HepG2 (cell line): Measurements from ENCODE around the gene CA11. TPM values are rescaled to one million over a fixed set of nuclear protein-coding genes. Genes with fewer than 3 reads are reported as not detected.

Source experiments
- MED1 ChIP-seq: sonication (generic); formaldehyde crosslinking; IDR thresholded peaks from 2 replicates; pipeline ENCODE4 v1.4.0; 2020; ENCODE audit warnings: missing genetic modification reagents
- MED13 ChIP-seq: sonication (generic); formaldehyde crosslinking; IDR thresholded peaks from 2 replicates; pipeline ENCODE4 v1.5.0; 2020; ENCODE audit warnings: missing genetic modification reagents
- MXD4 ChIP-seq: IDR thresholded peaks from 2 replicates; pipeline ENCODE4 v1.6.1; 2016; ENCODE audit warnings: mild to moderate bottlenecking, missing biosample characterization, missing genetic modification reagents
- PCBP2 ChIP-seq: fragments of 200-400 bp; formaldehyde crosslinking; optimal IDR thresholded peaks from 2 replicates; pipeline ENCODE3; 2018; ENCODE audit warnings: low read length, low read depth; ENCODE audit not compliant: poor library complexity, severe bottlenecking
- POGZ ChIP-seq: sonication (generic); formaldehyde crosslinking; IDR thresholded peaks from 2 replicates; pipeline ENCODE4 v1.4.0; 2020; ENCODE audit warnings: mild to moderate bottlenecking, missing genetic modification reagents
- SIN3A ChIP-seq: IDR thresholded peaks from 2 replicates; pipeline ENCODE4 v1.6.1; 2011; ENCODE audit warnings: low read depth, mild to moderate bottlenecking, control low read depth, low read length, borderline replicate concordance
- SMAD1 ChIP-seq: sonication (generic); formaldehyde crosslinking; IDR thresholded peaks from 2 replicates; pipeline ENCODE4 v1.4.0; 2020; ENCODE audit warnings: missing genetic modification reagents, low read depth, mild to moderate bottlenecking, borderline replicate concordance
- TCF7L2 ChIP-seq: IDR thresholded peaks from 2 replicates; pipeline ENCODE4 v1.6.1; 2011; ENCODE audit warnings: mild to moderate bottlenecking, low read depth, low read length, moderate library complexity
- ZFP90 ChIP-seq: sonication (generic); formaldehyde crosslinking; IDR thresholded peaks from 2 replicates; pipeline ENCODE4 v1.8.0; 2022; ENCODE audit warnings: missing genetic modification reagents, mild to moderate bottlenecking, inconsistent platforms, borderline replicate concordance
- ZNF207 ChIP-seq: fragments of 450-650 bp; IDR thresholded peaks from 2 replicates; pipeline ENCODE4 v1.6.1; 2016; ENCODE audit warnings: antibody characterized with exemption, borderline replicate concordance
- ZNF335 ChIP-seq: sonication (generic); formaldehyde crosslinking; IDR thresholded peaks from 2 replicates; pipeline ENCODE4 v1.4.0; 2020; ENCODE audit warnings: missing genetic modification reagents
- ZNF496 ChIP-seq: sonication (generic); formaldehyde crosslinking; IDR thresholded peaks from 2 replicates; pipeline ENCODE4 v1.8.1; 2023; ENCODE audit warnings: mild to moderate bottlenecking, moderate library complexity, missing genetic modification reagents; ENCODE audit not compliant: insufficient replicate concordance
- ZNF530 ChIP-seq: sonication (generic); formaldehyde crosslinking; IDR thresholded peaks from 2 replicates; pipeline ENCODE4 v1.5.0; 2020; ENCODE audit warnings: low read depth, mild to moderate bottlenecking, missing genetic modification reagents
- polyA plus RNA-seq, 8 experiments: library from polyadenylated mRNA; depleted of rRNA in 3 of 8; stranded (reverse) in 7 of 8; unstranded in 1 of 8; fragments of >200 nt; fragmentation: Illumina TruSeq in 4 of 8; extraction: Trizol in 4 of 8; gene quantifications; 2 replicates each; pipeline versions ENCODE4 v1.2.1 to v1.2.3, GENCODE V29; 2011 to 2016; ENCODE audit warnings: low read depth in 4 of 8, missing spikeins in 1 of 8, mixed read lengths in 1 of 8; ENCODE audit not compliant: insufficient read depth in 1 of 8
- total RNA-seq, 5 experiments: library from RNA; depleted of rRNA; stranded (reverse); fragments of >200 nt; fragmentation: Illumina TruSeq; extraction: Trizol; gene quantifications; 2 replicates each; pipeline ENCODE4 v1.2.3, GENCODE V29; 2016; ENCODE audit warnings: low read depth in 1 of 5
- TF ChIP-seq, protein P1 (sequence below): IDR thresholded peaks from 2 replicates; pipeline ENCODE4 v1.4.0; 2020; ENCODE audit warnings: mild to moderate bottlenecking, missing genetic modification reagents
- TF ChIP-seq, protein P2 (sequence below): sonication (generic); formaldehyde crosslinking; IDR thresholded peaks from 2 replicates; pipeline ENCODE4 v1.5.1; 2020; ENCODE audit warnings: mild to moderate bottlenecking, missing genetic modification reagents
- TF ChIP-seq, protein P3 (sequence below): sonication (generic); formaldehyde crosslinking; IDR thresholded peaks from 2 replicates; pipeline ENCODE4 v1.4.0; 2020; ENCODE audit warnings: mild to moderate bottlenecking, missing genetic modification reagents
- TF ChIP-seq, protein P4 (sequence below): sonication (generic); formaldehyde crosslinking; IDR thresholded peaks from 2 replicates; pipeline ENCODE4 v1.5.1; 2020; ENCODE audit warnings: mild to moderate bottlenecking, moderate library complexity, missing genetic modification reagents

Gene CA11
- total and polyA plus RNA-seq, 2 of the 13 experiments (the other 11 are each of a cell fraction or from before 2014, with no cell fraction given), result 0.41 to 0.58 TPM

DNA sequence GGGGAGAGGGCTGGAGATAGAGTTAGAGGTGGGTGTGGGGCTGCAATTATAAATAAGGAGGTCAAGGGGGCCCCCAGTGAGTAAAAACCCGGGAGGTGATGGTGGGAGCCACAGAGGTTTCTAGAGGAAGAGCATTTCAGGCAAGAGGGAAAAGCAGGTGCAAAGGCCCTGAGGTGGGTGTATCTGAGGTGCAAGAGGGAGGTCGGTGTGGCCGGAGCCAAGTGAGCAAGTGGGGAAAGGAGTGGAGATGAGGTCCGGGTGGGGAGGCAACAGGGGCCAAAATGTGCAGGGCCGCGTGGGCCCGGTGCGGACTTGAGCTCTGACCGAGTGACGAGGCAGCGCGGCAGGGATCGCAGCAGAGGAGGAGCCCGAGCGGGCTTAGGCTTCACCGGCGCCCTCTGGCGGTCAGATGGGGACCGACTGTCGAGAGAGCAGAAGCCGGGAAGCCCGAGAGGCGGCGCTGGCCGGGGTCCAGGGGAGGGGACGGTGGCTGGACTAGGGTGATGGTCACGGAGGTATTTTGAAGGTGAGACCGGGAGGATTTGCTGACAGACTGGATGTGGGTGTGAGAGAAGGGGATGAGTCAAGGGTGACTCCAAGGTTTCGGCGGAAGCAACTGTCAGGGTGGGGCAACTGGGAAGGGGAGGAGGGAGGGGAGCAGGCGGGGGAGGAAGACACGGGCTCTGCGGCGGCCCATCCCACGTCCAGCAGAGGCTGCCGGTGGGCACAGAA is 57.2 kb downstream of the CA11 start (continued):
- TF ChIP-seq, protein P1, sequence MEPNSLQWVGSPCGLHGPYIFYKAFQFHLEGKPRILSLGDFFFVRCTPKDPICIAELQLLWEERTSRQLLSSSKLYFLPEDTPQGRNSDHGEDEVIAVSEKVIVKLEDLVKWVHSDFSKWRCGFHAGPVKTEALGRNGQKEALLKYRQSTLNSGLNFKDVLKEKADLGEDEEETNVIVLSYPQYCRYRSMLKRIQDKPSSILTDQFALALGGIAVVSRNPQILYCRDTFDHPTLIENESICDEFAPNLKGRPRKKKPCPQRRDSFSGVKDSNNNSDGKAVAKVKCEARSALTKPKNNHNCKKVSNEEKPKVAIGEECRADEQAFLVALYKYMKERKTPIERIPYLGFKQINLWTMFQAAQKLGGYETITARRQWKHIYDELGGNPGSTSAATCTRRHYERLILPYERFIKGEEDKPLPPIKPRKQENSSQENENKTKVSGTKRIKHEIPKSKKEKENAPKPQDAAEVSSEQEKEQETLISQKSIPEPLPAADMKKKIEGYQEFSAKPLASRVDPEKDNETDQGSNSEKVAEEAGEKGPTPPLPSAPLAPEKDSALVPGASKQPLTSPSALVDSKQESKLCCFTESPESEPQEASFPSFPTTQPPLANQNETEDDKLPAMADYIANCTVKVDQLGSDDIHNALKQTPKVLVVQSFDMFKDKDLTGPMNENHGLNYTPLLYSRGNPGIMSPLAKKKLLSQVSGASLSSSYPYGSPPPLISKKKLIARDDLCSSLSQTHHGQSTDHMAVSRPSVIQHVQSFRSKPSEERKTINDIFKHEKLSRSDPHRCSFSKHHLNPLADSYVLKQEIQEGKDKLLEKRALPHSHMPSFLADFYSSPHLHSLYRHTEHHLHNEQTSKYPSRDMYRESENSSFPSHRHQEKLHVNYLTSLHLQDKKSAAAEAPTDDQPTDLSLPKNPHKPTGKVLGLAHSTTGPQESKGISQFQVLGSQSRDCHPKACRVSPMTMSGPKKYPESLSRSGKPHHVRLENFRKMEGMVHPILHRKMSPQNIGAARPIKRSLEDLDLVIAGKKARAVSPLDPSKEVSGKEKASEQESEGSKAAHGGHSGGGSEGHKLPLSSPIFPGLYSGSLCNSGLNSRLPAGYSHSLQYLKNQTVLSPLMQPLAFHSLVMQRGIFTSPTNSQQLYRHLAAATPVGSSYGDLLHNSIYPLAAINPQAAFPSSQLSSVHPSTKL (CRISPR knock-in tag), result peak; percentile 53
- TF ChIP-seq PCBP2 (no peak), TCF7L2 (no peak), MED13 (CRISPR knock-in tag) (no peak), ZNF207 (no peak), POGZ (CRISPR knock-in tag) (0 out of 2 replicates have a peak, but pooled peaks have one; percentile 42), MED1 (CRISPR knock-in tag) (0 out of 2 replicates have a peak, but pooled peaks have one; percentile 24), MXD4 (CRISPR knock-in tag) (no peak), ZNF496 (CRISPR knock-in tag) (no peak), ZFP90 (0 out of 2 replicates have a peak, but pooled peaks have one; percentile 52), ZNF335 (CRISPR knock-in tag) (0 out of 2 replicates have a peak, but pooled peaks have one; percentile 15), SMAD1 (CRISPR knock-in tag) (no peak), ZNF530 (CRISPR knock-in tag) (no peak), SIN3A (no peak)
- TF ChIP-seq, protein P2, sequence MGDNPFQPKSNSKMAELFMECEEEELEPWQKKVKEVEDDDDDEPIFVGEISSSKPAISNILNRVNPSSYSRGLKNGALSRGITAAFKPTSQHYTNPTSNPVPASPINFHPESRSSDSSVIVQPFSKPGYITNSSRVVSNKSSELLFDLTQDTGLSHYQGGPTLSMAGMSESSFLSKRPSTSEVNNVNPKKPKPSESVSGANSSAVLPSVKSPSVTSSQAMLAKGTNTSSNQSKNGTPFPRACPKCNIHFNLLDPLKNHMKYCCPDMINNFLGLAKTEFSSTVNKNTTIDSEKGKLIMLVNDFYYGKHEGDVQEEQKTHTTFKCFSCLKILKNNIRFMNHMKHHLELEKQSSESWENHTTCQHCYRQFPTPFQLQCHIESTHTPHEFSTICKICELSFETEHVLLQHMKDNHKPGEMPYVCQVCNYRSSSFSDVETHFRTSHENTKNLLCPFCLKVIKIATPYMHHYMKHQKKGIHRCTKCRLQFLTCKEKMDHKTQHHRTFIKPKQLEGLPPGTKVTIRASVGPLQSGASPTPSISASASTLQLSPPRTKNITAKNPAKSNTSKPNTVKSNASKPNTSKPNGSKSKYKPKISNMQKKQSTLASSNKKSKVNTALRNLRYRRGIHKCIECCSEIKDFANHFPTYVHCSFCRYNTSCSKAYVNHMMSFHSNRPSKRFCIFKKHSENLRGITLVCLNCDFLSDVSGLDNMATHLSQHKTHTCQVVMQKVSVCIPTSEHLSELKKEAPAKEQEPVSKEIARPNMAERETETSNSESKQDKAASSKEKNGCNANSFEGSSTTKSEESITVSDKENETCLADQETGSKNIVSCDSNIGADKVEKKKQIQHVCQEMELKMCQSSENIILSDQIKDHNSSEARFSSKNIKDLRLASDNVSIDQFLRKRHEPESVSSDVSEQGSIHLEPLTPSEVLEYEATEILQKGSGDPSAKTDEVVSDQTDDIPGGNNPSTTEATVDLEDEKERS (CRISPR knock-in tag), result no peak
- TF ChIP-seq, protein P3, sequence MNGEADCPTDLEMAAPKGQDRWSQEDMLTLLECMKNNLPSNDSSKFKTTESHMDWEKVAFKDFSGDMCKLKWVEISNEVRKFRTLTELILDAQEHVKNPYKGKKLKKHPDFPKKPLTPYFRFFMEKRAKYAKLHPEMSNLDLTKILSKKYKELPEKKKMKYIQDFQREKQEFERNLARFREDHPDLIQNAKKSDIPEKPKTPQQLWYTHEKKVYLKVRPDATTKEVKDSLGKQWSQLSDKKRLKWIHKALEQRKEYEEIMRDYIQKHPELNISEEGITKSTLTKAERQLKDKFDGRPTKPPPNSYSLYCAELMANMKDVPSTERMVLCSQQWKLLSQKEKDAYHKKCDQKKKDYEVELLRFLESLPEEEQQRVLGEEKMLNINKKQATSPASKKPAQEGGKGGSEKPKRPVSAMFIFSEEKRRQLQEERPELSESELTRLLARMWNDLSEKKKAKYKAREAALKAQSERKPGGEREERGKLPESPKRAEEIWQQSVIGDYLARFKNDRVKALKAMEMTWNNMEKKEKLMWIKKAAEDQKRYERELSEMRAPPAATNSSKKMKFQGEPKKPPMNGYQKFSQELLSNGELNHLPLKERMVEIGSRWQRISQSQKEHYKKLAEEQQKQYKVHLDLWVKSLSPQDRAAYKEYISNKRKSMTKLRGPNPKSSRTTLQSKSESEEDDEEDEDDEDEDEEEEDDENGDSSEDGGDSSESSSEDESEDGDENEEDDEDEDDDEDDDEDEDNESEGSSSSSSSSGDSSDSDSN (CRISPR knock-in tag), result peak; percentile 62
- TF ChIP-seq, protein P4, sequence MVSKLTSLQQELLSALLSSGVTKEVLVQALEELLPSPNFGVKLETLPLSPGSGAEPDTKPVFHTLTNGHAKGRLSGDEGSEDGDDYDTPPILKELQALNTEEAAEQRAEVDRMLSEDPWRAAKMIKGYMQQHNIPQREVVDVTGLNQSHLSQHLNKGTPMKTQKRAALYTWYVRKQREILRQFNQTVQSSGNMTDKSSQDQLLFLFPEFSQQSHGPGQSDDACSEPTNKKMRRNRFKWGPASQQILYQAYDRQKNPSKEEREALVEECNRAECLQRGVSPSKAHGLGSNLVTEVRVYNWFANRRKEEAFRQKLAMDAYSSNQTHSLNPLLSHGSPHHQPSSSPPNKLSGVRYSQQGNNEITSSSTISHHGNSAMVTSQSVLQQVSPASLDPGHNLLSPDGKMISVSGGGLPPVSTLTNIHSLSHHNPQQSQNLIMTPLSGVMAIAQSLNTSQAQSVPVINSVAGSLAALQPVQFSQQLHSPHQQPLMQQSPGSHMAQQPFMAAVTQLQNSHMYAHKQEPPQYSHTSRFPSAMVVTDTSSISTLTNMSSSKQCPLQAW (CRISPR knock-in tag), result 0 out of 2 replicates have a peak, but pooled peaks have one; percentile 42
